IMR-90 (cell line): Measurements from ENCODE around the gene NRCAM. TPM values are rescaled to one million over a fixed set of nuclear protein-coding genes. Genes with fewer than 3 reads are reported as not detected.

ENCODE experiments used
- ATAC-seq: fragments of 200-7000 bp; cut with Tn5 transposase; 2 replicates; pipeline ENCODE4 v1.9.1; 2020; ENCODE audit warnings: low read depth, mild to moderate bottlenecking, moderate library complexity
- BruUV-seq: library from RNA; stranded (reverse); fragments of 400-500 nt; replicated peaks from 2 replicates; lab custom pipeline; 2021; lab: Mats Ljungman, UMichigan
- CTCF ChIA-PET: fragments of 300-600 bp; formaldehyde crosslinking; extraction: SDS; loops from one replicate; lab custom pipeline; 2021; ENCODE audit warnings: antibody characterized with exemption; lab: Yijun Ruan, JAX
- POLR2A ChIA-PET: fragments of 300-600 bp; sonication (Branson Sonifier 250); formaldehyde crosslinking; loops from one replicate; lab custom pipeline; 2022; ENCODE audit warnings: antibody characterized with exemption; ENCODE audit not compliant: unreplicated experiment; lab: Charles Lee
- DNase-seq: peaks from one replicate; pipeline ENCODE4 v3.0.0; 2013
- H2AFZ ChIP-seq: replicated peaks from 2 replicates; pipeline ENCODE3; 2013; ENCODE audit warnings: low read length, mild to moderate bottlenecking; ENCODE audit not compliant: poor library complexity
- H2AK5ac ChIP-seq: 2 replicates; pipeline ENCODE4 v1.6.1; 2013; ENCODE audit warnings: low read depth, low read length, inconsistent platforms
- H2AK9ac ChIP-seq: replicated peaks from 2 replicates; pipeline ENCODE3; 2013; ENCODE audit warnings: mild to moderate bottlenecking, low read depth, low read length, moderate library complexity; ENCODE audit not compliant: poor library complexity
- H2BK120ac ChIP-seq: 2 replicates; pipeline ENCODE4 v1.6.1; 2013; ENCODE audit warnings: low read depth, low read length, inconsistent platforms
- H2BK15ac ChIP-seq: 3 replicates; pipeline ENCODE4 v1.6.1; 2013; ENCODE audit warnings: low read depth, low read length, inconsistent platforms
- H2BK20ac ChIP-seq: 2 replicates; pipeline ENCODE4 v1.6.1; 2013; ENCODE audit warnings: low read depth, mild to moderate bottlenecking, inconsistent platforms, low read length, moderate library complexity
- H2BK5ac ChIP-seq: 2 replicates; pipeline ENCODE4 v1.6.1; 2013; ENCODE audit warnings: mild to moderate bottlenecking, low read depth, low read length, inconsistent platforms; ENCODE audit not compliant: poor library complexity, severe bottlenecking
- H3K14ac ChIP-seq: replicated peaks from 2 replicates; pipeline ENCODE4 v1.6.1; 2013; ENCODE audit warnings: low read depth, low read length, inconsistent platforms
- H3K18ac ChIP-seq: 2 replicates; pipeline ENCODE4 v1.6.1; 2013; ENCODE audit warnings: low read depth, low read length, control low read depth
- H3K23ac ChIP-seq: 2 replicates; pipeline ENCODE4 v1.6.1; 2013; ENCODE audit warnings: low read depth, low read length, inconsistent platforms
- H3K27ac ChIP-seq: 2 replicates; pipeline ENCODE4 v1.5.1; 2013; ENCODE audit warnings: mild to moderate bottlenecking, control low read depth, low read length; ENCODE audit not compliant: insufficient read depth
- H3K27me3 ChIP-seq: 2 replicates; pipeline ENCODE4 v1.6.1; 2013; ENCODE audit warnings: low read length; ENCODE audit not compliant: control insufficient read depth, insufficient read depth
- H3K36me3 ChIP-seq: 2 replicates; pipeline ENCODE4 v1.6.1; 2013; ENCODE audit warnings: low read length, mixed read lengths; ENCODE audit not compliant: control insufficient read depth, insufficient read depth
- H3K4ac ChIP-seq: 2 replicates; pipeline ENCODE4 v1.6.1; 2013; ENCODE audit warnings: low read depth, low read length, inconsistent platforms
- H3K4me1 ChIP-seq: 2 replicates; pipeline ENCODE4 v1.6.1; 2013; ENCODE audit warnings: low read length, mixed read lengths; ENCODE audit not compliant: control insufficient read depth, insufficient read depth
- H3K4me2 ChIP-seq: 2 replicates; pipeline ENCODE4 v1.6.1; 2013; ENCODE audit warnings: low read depth, mild to moderate bottlenecking, control low read depth, low read length, moderate library complexity
- H3K4me3 ChIP-seq: 2 replicates; pipeline ENCODE4 v1.5.1; 2013; ENCODE audit warnings: low read depth, mild to moderate bottlenecking, control low read depth, low read length, moderate library complexity; ENCODE audit not compliant: insufficient read depth
- H3K56ac ChIP-seq: 2 replicates; pipeline ENCODE4 v1.6.1; 2013; ENCODE audit warnings: low read length, inconsistent platforms; ENCODE audit not compliant: insufficient read depth; ENCODE audit errors: extremely low read depth
- H3K79me1 ChIP-seq, 2 experiments: 2 replicates each; pipeline ENCODE4 v1.6.1; 2013; ENCODE audit warnings: low read length in 2 of 2, inconsistent platforms in 1 of 2, low read depth in 1 of 2
- H3K9ac ChIP-seq: 2 replicates; pipeline ENCODE4 v1.6.1; 2013; ENCODE audit warnings: low read depth, low read length, control low read depth
- H3K9me1 ChIP-seq: 2 replicates; pipeline ENCODE4 v1.6.1; 2013; ENCODE audit warnings: low read length, inconsistent platforms; ENCODE audit not compliant: insufficient read depth
- H3K9me3 ChIP-seq: 2 replicates; pipeline ENCODE4 v1.6.1; 2013; ENCODE audit warnings: low read length; ENCODE audit not compliant: control insufficient read depth, insufficient read depth
- H4K20me1 ChIP-seq: 2 replicates; pipeline ENCODE4 v1.6.1; 2013; ENCODE audit warnings: low read length, inconsistent platforms; ENCODE audit not compliant: insufficient read depth
- H4K5ac ChIP-seq: 2 replicates; pipeline ENCODE4 v1.6.1; 2013; ENCODE audit warnings: mild to moderate bottlenecking, low read depth, low read length, control low read depth
- H4K8ac ChIP-seq, 2 experiments: 2 replicates each; pipeline ENCODE4 v1.6.1; 2013; ENCODE audit warnings: low read depth in 2 of 2, low read length in 2 of 2, control low read depth in 1 of 2, inconsistent platforms in 1 of 2
- H4K91ac ChIP-seq: 2 replicates; pipeline ENCODE4 v1.6.1; 2013; ENCODE audit warnings: low read depth, low read length, inconsistent platforms; ENCODE audit not compliant: insufficient read depth
- CHD1 ChIP-seq: IDR thresholded peaks from 2 replicates; pipeline ENCODE4 v1.6.1; 2012; ENCODE audit warnings: low read depth, low read length, improper control_type of control experiment
- CTCF ChIP-seq: conservative IDR thresholded peaks from 2 replicates; pipeline ENCODE4 v1.5.1; 2012; ENCODE audit warnings: mild to moderate bottlenecking, low read depth, low read length, improper control_type of control experiment
- ELK1 ChIP-seq: fragments of 150-350 bp; IDR thresholded peaks from 2 replicates; pipeline ENCODE4 v1.6.1; 2016; ENCODE audit warnings: low read depth, mild to moderate bottlenecking, low read length, moderate library complexity, borderline replicate concordance
- FOS ChIP-seq: fragments of 150-350 bp; IDR thresholded peaks from 2 replicates; pipeline ENCODE4 v1.6.1; 2016; ENCODE audit warnings: low read depth, low read length
- MAFK ChIP-seq: IDR thresholded peaks from 2 replicates; pipeline ENCODE4 v1.6.1; 2012; ENCODE audit warnings: low read depth, low read length, improper control_type of control experiment
- MAZ ChIP-seq: IDR thresholded peaks from 2 replicates; pipeline ENCODE4 v1.6.1; 2012; ENCODE audit warnings: low read depth, mild to moderate bottlenecking, low read length, improper control_type of control experiment, moderate library complexity, borderline replicate concordance
- NFE2L2 ChIP-seq: fragments of 150-350 bp; IDR thresholded peaks from 2 replicates; pipeline ENCODE4 v1.6.1; 2016; ENCODE audit warnings: low read depth, mild to moderate bottlenecking, low read length
- RCOR1 ChIP-seq: IDR thresholded peaks from 2 replicates; pipeline ENCODE4 v1.6.1; 2012; ENCODE audit warnings: mild to moderate bottlenecking, low read length, improper control_type of control experiment; ENCODE audit not compliant: insufficient replicate concordance
- RFX5 ChIP-seq: IDR thresholded peaks from 2 replicates; pipeline ENCODE4 v1.8.0; 2012; ENCODE audit warnings: low read depth, mild to moderate bottlenecking, low read length, moderate library complexity
- SMC3 ChIP-seq: fragments of 150-350 bp; IDR thresholded peaks from 2 replicates; pipeline ENCODE4 v1.6.1; 2016; ENCODE audit warnings: low read depth, mild to moderate bottlenecking, antibody characterized with exemption, low read length, moderate library complexity
- WGBS, 2 experiments: methylation state at CpG; one replicate each; pipeline versions ENCODE4 v1.1.5 to v1.1.7; 2013; ENCODE audit warnings: missing lambda C conversion rate in 2 of 2; ENCODE audit not compliant: insufficient read length in 1 of 2; ENCODE audit errors: extremely low coverage in 2 of 2; 5-methylcytosine and 5-hydroxymethylcytosine counted together
- dilution Hi-C: fragments of 300-500 bp; cut with HindIII; formaldehyde crosslinking; loops from one replicate; pipeline ENCODE4 v1.14.3; 2018; ENCODE audit warnings: low sequenced_read_pairs; ENCODE audit not compliant: unreplicated experiment
- in situ Hi-C: fragments of 300-500 bp; cut with MboI; formaldehyde crosslinking; loops from 3 replicates; pipeline ENCODE4 v1.14.3; 2019; ENCODE audit warnings: low sequenced_read_pairs, inconsistent platforms, mixed read lengths
- intact Hi-C: fragments of 100-400 bp; cut with micrococcal nuclease; formaldehyde crosslinking; loops from 2 replicates; pipeline ENCODE4 v1.10.0; 2022
- polyA plus RNA-seq, 3 experiments: library from polyadenylated mRNA; depleted of rRNA; stranded (reverse); fragments of >200 nt; gene quantifications; 2 replicates each; pipeline ENCODE4 v1.2.3, GENCODE V29; 2012; ENCODE audit warnings: low replicate concordance in 1 of 3
- total RNA-seq: library from RNA; depleted of rRNA; stranded (reverse); fragments of >200 nt; gene quantifications from 2 replicates; pipeline ENCODE4 v1.2.3, GENCODE V29; 2012

The NRCAM gene
- total and polyA plus RNA-seq, 2 of the 4 experiments (the other 2 are of a cell fraction) = 0.46 to 1.1 TPM

GRCh38 chr7:108285778-108286177 is 170.5 kb downstream of the NRCAM start:
- Histone ChIP-seq H3K79me1 (no peaks in the 10 kb centered on the region), H4K8ac (no peak overlapping the region), H3K9me1 (no peaks in the 10 kb centered on the region), H2AFZ (no peak overlapping the region), H3K14ac (no peak overlapping the region), H3K23ac (no peak overlapping the region), H2BK5ac (no peak overlapping the region), H3K4me3 (no peak overlapping the region), H3K36me3 (no peaks in the 10 kb centered on the region), H3K27ac (no peak overlapping the region), H3K9ac (no peak overlapping the region), H2AK9ac (no peak overlapping the region), H2BK120ac (no peak overlapping the region), H3K18ac (no peak overlapping the region), H3K4ac (no peak overlapping the region), H4K20me1 (no peaks in the 10 kb centered on the region), H3K9me3 (no peaks in the 10 kb centered on the region), H4K91ac (no peak overlapping the region), H2BK20ac (no peak overlapping the region), H3K56ac (no peak overlapping the region), H3K27me3 (peaks cover 4% of the 10 kb centered on the region), H3K4me1 (no peaks in the 10 kb centered on the region), H2AK5ac (no peak overlapping the region), H3K4me2 (no peak overlapping the region), H4K5ac (no peak overlapping the region), H2BK15ac (no peak overlapping the region)
- no peak for DNase-seq
- dilution Hi-C loops (no loop called here), intact Hi-C loops (no loop called here), in situ Hi-C loops (no loop called here)
- CTCF ChIA-PET = no interaction called here
- ATAC-seq = no peak
- POLR2A ChIA-PET = no interaction called here
- no TSS peak for BruUV-seq
- no CpG with 5 or more reads among the region's 2 CpGs for WGBS, 2 experiments
- TF ChIP-seq ELK1 = no peak
- TF ChIP-seq MAZ = no peak
- no peak for TF ChIP-seq RCOR1
- no peak for TF ChIP-seq FOS
- TF ChIP-seq SMC3 = no peak
- TF ChIP-seq MAFK = no peak
- no peak for TF ChIP-seq CHD1
- no peak for TF ChIP-seq RFX5
- TF ChIP-seq NFE2L2 = no peak
- no peak for TF ChIP-seq CTCF
